ENCODE data around the gene OR13H1. TPM values are rescaled to one million over a fixed set of nuclear protein-coding genes. Genes with fewer than 3 reads are reported as not detected.
"Not testable (repeated sequence)": the region's sequence is repeated elsewhere in the genome, so short reads cannot be mapped to it uniquely, and the experiment has no call there.

Gene OR13H1
- total RNA-seq, 1 donor from 2014 or later = not detected

DNA sequence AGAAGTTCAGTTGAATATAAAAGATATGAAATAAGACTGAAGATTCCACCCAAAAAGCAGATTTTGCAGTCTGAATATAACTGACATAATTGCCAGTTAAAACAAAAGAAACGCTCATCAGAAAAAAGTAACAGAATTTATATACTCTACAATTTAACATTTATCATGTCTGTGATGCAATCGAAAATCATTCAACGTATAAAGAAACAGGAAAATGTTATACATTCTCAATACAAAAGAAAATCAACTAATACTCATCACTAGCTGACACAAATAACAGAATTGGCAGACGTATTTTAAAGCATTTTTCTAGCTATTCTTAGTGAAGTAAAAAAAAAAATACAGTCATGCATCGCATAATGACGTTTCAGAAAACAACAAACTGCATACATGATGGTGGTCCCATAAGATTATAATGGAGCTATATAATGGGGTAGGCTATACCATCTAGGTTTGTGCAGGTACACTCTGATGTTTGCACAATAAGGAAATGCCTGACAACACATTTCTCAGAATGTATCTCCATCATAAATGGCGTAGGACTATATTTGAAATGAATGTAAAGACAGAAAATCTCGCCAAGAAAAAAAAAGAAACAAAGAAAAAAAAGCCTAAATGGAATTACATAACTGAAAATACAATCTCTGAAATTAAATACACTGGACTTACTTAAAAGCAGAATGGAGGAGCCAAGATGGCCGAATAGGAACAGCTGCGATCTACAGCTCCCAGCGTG is 34.3 kb downstream of the OR13H1 start:
- intact Hi-C loops (cut with micrococcal nuclease) = no loop called here
- no peak overlapping the region for H3K4me3 Mint-ChIP-seq (ENCODE audit: low read depth)
- no peak overlapping the region for H3K27ac Mint-ChIP-seq
- H3K27me3 Mint-ChIP-seq (ENCODE audit: low read depth) = no peaks in the 10 kb centered on the region
- H3K36me3 Mint-ChIP-seq (ENCODE audit: low read depth) = no peaks in the 10 kb centered on the region
- no peaks in the 10 kb centered on the region for H3K9me3 Mint-ChIP-seq
- H3K4me1 Mint-ChIP-seq (ENCODE audit: low read depth) = no peaks in the 10 kb centered on the region
- DNase-seq (ENCODE audit: low spot score) = no peak

DNA sequence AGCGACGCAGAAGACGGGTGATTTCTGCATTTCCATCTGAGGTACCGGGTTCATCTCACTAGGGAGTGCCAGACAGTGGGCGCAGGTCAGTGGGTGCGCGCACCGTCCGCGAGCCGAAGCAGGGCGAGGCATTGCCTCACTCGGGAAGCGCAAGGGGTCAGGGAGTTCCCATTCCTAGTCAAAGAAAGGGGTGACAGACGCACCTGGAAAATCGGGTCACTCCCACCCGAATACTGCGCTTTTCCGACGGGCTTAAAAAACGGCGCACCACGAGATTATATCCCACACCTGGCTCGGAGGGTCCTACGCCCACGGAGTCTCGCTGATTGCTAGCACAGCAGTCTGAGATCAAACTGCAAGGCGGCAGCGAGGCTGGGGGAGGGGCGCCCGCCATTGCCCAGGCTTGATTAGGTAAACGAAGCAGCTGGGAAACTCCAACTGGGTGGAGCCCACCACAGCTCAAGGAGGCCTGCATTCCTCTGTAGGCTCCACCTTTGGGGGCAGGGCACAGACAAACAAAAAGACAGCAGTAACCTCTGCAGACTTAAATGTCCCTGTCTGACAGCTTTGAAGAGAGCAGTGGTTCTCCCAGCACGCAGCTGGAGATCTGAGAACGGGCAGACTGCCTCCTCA is 35.0 kb downstream of the OR13H1 start:
- H3K4me3 Mint-ChIP-seq (ENCODE audit: low read depth); DNase-seq (ENCODE audit: low spot score); intact Hi-C loops (cut with micrococcal nuclease); H3K27me3 Mint-ChIP-seq (ENCODE audit: low read depth); H3K27ac Mint-ChIP-seq; H3K4me1 Mint-ChIP-seq (ENCODE audit: low read depth); H3K36me3 Mint-ChIP-seq (ENCODE audit: low read depth); H3K9me3 Mint-ChIP-seq: not testable (repeated sequence)

DNA sequence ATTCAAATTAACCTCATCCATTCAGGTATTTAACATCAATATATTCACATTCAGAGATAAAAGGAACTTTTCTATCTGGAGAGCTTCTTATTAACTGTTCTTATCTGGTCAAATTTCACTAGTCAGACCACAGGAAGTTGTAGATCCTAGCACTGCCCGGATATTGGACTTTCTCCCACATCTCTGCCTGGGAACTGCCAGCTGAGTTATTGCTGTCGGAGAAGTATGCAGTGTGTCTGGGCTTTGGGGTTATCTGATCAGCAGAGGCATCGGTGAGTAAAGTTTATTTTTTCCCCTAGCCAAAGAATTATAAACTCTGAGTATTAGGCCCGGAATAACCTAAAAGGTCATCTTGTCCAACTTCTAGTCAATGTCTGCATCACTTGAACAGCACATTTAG is 45.1 kb downstream of the OR13H1 start:
- no peak overlapping the region for H3K27ac Mint-ChIP-seq
- H3K36me3 Mint-ChIP-seq (ENCODE audit: low read depth) = no peaks in the 10 kb centered on the region
- H3K27me3 Mint-ChIP-seq (ENCODE audit: low read depth) = no peaks in the 10 kb centered on the region
- no peak overlapping the region for H3K4me3 Mint-ChIP-seq (ENCODE audit: low read depth)
- no peak for DNase-seq (ENCODE audit: low spot score)
- no peaks in the 10 kb centered on the region for H3K4me1 Mint-ChIP-seq (ENCODE audit: low read depth)
- no peaks in the 10 kb centered on the region for H3K9me3 Mint-ChIP-seq
- intact Hi-C loops (cut with micrococcal nuclease) = no loop called here
